ENCODE results near the gene NANOS1.

DNA sequence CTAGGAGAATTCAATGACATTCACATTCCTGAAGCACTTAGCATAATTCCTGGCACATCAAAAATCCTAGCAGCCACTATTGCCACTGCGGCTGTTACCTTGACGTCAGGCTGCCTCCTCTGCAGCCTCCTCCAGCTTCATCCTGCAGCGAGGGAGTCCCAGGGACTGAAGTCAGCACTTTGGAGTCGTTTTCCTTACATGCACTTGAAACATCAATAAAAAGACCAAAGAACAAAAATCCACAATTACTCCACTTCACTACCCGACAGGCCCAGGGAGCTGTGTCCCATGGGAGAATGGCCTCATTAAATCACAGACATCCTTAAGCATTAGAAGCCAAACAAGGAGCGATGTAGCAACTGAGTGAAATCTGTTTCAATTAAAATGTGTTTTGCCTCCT lies 48.6 kb upstream of the NANOS1 start:
- TF ChIP-seq POLR2A (IDR thresholded peaks at IDR 0.05) (no peak), POLR2AphosphoS5 (IDR thresholded peaks at IDR 0.05; ENCODE audit: insufficient read depth in 1 of 2, low read depth in 1 of 2) (no peak)
- TF ChIP-seq, protein P1, sequence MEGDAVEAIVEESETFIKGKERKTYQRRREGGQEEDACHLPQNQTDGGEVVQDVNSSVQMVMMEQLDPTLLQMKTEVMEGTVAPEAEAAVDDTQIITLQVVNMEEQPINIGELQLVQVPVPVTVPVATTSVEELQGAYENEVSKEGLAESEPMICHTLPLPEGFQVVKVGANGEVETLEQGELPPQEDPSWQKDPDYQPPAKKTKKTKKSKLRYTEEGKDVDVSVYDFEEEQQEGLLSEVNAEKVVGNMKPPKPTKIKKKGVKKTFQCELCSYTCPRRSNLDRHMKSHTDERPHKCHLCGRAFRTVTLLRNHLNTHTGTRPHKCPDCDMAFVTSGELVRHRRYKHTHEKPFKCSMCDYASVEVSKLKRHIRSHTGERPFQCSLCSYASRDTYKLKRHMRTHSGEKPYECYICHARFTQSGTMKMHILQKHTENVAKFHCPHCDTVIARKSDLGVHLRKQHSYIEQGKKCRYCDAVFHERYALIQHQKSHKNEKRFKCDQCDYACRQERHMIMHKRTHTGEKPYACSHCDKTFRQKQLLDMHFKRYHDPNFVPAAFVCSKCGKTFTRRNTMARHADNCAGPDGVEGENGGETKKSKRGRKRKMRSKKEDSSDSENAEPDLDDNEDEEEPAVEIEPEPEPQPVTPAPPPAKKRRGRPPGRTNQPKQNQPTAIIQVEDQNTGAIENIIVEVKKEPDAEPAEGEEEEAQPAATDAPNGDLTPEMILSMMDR (IDR thresholded peaks at IDR 0.05), result no peak
